NCI-H128 (cell line): ENCODE measurements around the gene FLYWCH1.
"Not testable (repeated sequence)": the region's sequence is repeated elsewhere in the genome, so short reads cannot be mapped to it uniquely, and the experiment has no call there.

ENCODE experiments used
- DNase-seq: peaks from one replicate; lab custom pipeline; 2025; ENCODE audit not compliant: unreplicated experiment; lab: John Stamatoyannopoulos, UW

FLYWCH1 gene

GRCh38 chr16:2925951-2926649, 14.4 kb downstream of the FLYWCH1 start:
- no peak for DNase-seq

DNA sequence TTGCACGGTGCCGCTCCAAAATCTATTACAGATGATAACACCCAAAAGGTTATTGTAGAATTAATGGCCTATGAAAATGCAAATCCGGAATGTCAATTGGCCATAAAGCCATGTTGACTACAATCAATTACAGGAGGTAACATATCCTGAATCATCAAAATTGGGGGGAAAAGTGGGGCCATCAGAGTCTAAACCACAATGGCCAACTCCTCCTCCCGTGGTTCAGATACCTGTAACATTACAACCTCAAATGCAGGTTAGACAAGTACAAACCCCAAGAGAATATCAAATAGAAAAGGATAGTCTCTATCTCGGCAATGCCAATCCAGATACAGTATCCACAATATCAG, 14.9 kb downstream of the FLYWCH1 start:
- DNase-seq, result no peak

DNA sequence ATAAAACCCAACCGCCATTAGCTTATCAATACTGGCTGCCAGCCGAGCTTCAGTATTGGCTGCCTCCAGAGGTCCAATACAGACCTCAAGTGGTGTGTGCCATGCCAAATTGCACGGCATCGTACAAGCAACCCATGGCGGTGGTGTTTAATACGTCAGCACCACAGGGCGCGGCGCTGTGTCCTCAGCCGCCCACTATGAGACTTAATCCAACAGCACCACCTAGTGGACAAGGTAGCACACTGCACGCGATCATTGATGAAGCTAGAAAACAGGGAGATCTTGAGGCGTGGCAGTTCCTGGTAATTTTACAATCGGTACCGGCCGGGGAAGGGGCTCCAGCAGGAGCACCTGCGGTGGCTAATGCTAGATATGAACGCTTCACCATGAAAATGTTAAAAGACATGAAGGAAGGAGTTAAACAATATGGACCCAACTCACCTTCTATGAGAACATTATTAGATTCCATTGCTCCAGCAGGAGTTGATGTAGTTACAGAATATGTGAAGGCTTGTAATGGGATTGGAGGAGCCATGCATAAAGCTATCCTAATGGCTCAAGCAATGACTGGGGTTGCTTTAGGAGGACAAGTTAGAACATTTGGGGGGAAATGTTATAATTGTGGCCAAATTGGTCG, 15.4 kb downstream of the FLYWCH1 start:
- peak; percentile 81 for DNase-seq

- not testable (repeated sequence) for DNase-seq
Measured at GRCh38 chr16:2928151-2928550, 16.4 kb downstream of the FLYWCH1 start.

- no peak for DNase-seq
Measured at GRCh38 chr16:2928796-2929195, 17.1 kb downstream of the FLYWCH1 start.

GRCh38 chr16:2929693-2930092, 18.0 kb downstream of the FLYWCH1 start:
- DNase-seq, result no peak

GRCh38 chr16:2930236-2930635, 18.5 kb downstream of the FLYWCH1 start:
- DNase-seq, result no peak

DNA sequence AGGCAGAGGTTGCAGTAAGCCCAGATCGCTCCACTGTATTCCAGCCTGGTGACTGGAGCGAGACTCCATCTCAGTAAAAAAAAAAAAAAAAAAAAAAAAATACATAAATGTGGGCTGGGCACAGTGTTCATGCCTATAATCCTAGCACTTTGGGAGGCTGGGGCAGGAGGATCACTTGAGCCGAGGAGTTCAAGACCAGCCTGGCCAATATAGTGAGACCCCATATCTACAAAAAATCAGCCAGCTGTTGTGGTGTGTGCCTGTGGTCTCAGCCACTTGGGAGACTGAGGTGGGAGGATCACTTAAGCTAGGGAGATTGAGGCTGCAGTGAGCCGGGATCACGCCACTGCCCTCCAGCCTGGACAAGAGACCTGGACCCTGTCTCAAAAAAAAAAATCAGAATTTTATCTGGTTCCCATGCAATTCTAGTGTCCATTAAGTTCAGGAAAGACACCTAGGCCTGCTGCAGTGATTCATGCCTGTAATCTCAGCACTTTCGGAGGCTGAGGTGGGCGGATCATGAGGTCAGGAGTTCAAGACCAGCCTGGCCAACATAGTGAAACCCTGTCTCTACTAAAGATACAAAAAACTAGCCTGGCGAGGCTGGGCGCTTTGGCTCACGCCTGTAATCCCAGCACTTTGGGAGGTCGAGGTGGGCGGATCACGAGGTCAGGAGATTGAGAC, 19.6 kb downstream of the FLYWCH1 start:
- DNase-seq, result not testable (repeated sequence)

GRCh38 chr16:2933136-2933535, 21.4 kb downstream of the FLYWCH1 start:
- DNase-seq, result no peak

GRCh38 chr16:2933701-2934100, 22.0 kb downstream of the FLYWCH1 start:
- no peak for DNase-seq

- DNase-seq, result no peak
Measured at GRCh38 chr16:2934450-2934849, 22.7 kb downstream of the FLYWCH1 start.

- no peak for DNase-seq
Measured at GRCh38 chr16:2936436-2937011, 24.8 kb downstream of the FLYWCH1 start.

- no peak for DNase-seq
Measured at GRCh38 chr16:2937170-2937569, 25.4 kb downstream of the FLYWCH1 start.

DNA sequence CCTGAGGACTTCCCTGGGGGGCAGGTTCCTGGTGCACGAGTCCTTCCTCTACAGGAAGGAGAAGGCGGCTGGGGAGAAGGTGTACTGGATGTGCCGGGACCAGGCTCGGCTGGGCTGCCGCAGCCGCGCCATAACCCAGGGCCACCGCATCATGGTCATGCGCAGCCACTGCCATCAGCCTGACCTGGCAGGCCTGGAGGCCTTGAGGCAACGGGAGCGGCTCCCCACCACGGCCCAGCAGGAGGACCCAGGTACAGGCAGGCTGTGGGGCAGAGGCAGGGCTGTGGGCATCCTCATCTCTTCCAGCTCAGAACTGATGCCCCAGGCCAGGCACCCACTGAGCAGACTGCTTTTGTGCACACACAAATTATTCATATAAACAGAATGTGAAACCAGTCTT, 26.5 kb downstream of the FLYWCH1 start:
- DNase-seq, result no peak

- no peak for DNase-seq
Measured at GRCh38 chr16:2939968-2940367, 28.2 kb downstream of the FLYWCH1 start.

DNA sequence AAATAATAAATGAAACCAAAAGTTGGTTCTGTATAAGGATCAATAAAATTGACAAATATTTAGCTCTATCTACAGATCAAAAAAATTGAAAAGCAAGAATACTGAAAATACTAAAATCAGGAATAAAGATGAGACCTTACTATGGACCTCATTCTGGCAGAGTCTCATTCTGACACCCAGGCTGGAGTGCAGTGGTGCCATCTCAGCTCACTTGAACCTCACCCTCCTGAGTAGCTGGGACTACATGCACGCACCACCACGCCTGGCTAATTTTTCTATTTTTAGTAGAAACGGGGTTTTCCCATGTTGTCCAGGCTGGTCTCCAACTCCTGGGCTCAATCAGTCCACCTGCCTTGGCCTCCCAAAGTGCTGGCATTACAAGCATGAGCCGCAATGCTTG, 30.3 kb downstream of the FLYWCH1 start:
- no peak for DNase-seq

DNA sequence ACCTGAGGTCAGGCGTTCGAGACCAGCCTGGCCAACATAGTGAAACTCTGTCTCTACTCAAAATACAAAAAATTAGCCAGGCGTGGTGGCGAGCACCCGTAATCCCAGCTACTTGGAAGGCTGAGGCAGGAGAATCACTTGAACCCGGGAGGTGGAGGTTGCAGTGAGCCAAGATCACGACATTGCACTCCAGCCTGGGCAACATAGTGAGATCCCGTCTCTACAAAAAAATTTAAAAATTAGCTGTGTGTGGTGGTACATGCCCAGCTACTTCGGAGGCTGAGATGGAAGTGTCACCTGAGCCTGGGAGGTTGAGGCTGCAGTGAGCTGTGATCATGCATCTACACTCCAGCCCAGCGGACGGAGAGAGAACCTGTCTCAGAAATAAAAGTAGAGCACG, 32.0 kb downstream of the FLYWCH1 start:
- not testable (repeated sequence) for DNase-seq

DNA sequence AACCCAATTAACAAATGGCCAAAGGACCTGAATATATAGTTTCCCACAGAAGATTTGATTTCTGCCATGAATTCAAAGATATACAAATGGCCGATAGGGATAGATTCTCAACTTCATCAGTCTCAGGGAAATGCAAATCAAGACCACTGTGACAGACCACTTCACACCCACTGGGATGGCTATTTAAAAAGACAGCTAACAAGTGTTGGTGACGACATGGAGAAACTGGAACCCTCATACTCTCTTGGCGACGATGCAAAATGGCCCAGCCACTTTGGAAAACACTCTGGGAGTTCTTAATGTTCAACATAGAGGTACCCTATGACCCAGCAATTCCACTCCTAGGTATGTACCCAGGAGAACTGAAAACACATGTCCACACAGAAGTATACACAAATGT, 34.9 kb downstream of the FLYWCH1 start:
- no peak for DNase-seq

- no peak for DNase-seq
Measured at GRCh38 chr16:2948807-2949704, 37.3 kb downstream of the FLYWCH1 start.

GRCh38 chr16:2949705-2950352, 38.1 kb downstream of the FLYWCH1 start:
- no peak for DNase-seq

DNA sequence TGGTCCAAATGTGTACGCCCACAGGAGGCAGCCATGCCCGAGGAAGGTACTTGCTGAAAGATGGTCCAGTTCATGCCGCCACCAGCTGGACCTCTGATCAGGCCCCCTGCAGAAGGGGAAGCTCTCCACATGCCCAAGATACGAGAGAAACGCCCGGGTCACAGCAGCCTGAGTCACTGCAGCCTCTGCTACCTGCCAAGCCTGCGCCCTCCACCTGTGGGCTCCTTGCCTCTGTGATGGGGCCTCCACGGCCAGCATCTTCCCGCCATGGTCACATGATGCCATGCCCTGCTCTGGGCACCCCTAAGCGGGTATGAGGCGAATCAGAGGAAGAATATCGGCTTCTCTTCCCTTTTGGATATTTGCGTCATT, 38.6 kb downstream of the FLYWCH1 start:
- DNase-seq, result no peak
